Activated gamma-delta T cell treated with anti-CD3 and anti-CD28 coated beads, Interleukin-2, amount 50 U/mL, for 16 hours (primary cell): ENCODE data around the gene SLC2A6.

Source experiments
- DNase-seq: peaks from one replicate; pipeline ENCODE4 v3.0.0-alpha.2; 2020; ENCODE audit warnings: low read depth

Gene SLC2A6

DNA sequence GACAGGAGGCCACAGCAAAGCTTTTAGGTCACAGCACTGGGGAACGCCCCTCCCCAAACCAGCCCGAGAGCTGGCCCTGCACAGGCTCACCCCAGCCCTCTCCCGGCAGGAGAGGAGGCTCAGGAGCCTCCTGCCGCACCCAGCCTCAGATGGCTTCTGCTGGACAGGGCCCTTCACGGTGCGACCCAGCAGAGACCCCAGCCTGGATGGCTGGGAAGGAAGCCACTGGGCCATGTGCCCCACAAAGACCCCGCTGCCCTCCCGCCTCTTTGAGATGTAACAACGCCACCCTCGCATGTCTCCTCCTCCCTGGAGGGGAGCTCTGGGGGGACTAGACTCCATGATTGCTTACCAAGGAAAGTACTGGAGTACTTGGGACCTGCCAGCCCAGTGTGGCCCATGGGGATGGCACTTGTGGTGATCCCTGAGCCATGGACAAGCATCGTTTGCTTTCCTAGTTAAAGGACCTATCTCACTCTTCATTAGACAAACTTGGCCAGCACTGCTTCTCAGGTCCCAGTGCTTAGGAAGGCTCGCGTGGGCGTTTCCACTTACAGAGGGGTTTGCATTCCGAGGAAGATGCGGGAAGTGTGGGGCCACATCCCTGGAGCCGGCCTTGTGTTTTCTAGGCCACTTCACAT lies 36.8 kb upstream of the SLC2A6 start:
- DNase-seq = no peak

DNA sequence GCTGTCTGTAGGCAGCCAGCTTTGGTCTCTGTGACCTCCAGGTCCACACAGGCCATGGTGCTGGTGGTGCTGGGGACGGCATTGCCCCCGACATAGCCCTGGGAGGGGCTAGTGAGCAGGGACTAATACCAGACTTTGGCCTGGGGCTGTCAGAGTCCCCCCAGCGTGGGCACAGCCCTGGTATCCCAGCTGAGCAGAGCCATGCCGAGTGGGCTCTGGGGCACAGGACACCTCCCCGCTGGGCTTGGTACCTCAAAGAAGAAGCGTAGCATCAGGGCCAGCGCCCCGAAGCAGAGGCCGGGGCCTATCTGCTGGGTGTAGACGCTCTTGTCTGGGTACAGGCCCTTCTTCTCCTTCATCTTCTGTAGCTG lies 36.3 kb upstream of the SLC2A6 start:
- no peak for DNase-seq

DNA sequence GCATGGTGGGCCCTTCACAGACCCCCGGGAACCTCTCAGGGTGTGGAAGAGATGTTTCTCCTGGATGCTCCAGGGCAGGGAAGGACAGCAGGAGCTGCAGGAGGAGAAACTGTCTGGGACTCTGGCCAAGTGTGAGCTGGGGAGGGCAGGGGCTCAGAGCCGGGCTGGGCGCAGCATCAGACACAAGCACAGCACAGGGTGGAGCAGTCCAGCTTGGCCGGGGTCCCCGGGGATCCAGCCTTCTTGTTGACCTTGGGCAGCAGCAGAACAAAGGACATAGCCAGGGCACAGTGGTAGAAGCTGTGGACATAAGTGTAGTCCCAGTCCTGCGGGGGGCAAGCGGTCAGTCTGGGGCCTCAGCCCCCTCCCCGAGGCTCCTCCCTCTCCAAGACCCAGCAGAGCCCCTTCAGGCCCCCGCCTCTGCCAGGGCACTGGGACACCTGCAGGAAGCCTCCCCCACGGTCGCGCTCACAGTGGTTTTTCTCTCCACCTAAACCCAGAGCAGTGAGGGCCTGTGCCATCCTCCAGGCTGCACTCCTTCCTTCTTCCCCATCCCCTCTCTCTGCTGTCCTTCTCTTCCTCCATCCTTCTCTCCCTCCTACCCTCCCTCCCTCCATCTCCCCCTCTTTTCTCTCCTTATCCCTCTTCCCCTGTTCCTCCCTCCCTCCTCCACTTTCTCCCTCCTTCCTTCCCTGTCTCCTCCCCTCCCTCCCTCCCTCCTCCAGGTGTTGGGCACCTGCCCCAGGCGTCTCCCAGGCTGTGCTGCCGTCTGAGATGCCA lies 35.8 kb upstream of the SLC2A6 start:
- no peak for DNase-seq

DNA sequence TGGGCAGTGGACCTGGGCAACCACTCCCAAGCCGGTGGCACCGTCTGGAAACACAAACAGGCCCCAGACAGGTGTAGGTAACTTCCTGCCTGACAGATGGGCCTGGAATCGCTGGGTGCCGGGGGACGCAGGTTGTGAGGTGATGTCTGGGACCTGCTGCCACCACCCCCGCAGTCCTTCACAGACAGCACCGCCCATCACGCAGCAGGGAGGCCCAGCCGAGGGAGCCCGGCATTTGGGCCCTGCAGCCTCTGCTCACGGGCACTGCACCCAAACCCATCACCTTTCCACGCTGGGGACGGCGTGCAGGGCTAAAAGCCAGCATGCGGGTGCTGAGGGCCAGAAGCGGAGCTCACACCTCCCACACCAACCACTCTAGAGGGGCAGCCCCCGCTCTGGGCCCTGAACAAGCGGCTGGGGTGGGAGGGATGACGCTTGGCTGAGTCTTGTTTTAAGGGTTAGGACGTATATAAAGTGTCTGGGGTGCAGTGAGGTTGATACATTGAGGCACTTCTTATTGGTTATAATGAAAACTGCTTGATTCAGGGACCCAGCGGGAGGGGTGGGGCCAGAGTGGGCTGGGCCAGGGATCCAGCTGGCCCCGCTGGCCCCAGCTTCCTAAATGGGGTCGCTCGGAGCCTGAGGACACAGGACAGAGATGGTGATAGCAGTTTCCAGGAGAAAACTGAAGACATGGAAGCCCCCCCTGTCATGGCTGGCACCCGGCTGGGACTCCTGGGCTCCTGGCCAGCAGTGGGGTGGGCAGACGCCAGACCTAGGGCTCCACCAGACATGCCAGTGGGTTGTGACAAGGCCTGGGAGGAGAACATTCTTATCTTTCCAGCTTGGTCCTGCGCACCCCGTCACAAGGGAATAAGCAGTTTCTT lies 34.6 kb upstream of the SLC2A6 start:
- no peak for DNase-seq

DNA sequence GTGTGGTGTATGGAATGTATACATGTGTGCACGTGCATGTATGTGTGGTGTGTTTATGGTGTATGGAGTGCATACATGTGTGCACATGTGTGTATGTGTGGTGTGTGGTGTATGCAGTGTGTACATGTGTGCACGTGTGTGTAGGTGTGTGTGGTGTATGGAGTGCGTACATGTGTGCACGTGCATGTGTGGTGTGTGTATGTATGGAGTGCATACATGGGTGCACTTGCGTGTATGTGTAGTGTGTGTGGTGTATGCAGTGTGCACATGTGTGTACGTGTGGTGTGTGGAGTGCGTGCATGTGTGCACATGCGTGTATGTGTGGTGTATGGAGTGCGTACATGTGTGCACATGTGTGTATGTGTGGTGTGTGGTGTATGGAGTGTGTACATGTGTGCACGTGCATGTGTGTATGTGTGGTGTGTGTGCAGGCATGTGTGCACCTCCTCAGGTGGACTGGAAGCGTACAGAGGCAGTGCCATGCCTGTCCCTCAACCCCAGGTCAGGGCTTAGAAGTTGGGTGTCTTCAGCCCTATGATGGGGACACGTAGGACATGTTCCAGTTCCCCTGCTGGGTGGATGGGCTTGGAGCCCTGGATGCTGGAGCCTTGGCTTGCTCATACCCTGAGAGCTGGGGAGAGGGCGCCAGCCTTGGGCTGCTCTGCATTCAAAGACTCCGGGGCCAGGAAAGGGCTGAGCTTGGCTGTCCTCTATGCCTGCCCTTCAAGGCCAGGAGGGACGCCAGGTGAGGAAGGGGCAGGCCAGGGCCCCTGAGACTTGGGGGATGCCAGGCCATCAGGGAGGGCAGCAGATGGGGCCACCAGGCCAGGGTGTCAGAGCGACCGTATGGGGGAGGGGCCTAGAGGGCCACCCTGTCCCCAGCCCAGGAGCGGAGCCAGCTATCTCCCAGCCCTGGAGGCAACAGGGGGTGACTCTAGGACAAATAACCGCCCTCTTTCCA lies 33.6 kb upstream of the SLC2A6 start:
- no peak for DNase-seq

DNA sequence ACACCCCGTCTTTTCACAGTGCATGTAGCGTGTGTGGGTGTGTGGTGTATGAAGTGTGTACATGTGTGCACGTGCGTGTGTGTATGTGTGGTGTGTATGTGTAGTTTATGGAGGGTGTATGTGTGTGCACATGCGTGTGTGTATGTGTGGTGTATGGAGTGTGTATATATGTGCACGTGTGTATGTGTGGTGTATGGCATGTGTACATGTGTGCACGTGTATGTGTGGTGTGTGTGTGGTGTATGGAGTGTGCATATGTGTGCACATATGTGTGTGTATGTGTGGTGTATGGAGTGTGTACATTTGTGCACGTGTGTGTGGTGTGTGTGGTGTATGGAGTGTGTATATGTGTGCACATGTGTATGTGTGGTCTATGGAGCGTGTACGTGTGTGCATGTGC lies 32.7 kb upstream of the SLC2A6 start:
- DNase-seq = no peak

DNA sequence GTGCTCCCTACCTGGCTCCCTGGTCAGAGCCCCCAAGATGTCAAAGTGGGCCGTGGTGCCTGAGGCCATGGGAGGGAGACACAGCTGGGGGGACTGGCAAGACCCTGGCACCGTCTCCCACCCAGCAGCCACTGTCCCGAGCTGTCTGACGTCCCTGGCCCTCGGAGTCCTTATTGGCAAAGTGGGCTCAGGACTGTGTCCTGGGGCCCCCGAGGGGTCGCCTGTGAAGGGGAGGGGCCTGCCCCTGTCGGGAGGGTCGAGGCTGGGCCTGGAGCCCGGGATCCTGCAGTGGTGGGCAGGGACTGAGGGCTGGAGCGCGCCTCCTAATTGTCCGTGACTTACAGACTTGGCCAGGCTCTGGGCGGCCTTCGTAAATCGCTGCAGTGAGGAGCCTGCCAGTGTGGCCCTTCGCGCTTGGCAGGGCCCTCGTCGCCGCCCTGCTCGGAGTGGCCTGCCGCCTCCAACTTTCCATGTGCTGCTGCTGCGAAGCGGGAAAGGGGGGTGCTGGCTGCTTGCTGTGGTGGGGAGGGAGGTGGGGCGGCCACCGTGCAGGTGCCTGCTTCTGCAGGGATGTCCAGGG lies 32.1 kb upstream of the SLC2A6 start:
- no peak for DNase-seq

DNA sequence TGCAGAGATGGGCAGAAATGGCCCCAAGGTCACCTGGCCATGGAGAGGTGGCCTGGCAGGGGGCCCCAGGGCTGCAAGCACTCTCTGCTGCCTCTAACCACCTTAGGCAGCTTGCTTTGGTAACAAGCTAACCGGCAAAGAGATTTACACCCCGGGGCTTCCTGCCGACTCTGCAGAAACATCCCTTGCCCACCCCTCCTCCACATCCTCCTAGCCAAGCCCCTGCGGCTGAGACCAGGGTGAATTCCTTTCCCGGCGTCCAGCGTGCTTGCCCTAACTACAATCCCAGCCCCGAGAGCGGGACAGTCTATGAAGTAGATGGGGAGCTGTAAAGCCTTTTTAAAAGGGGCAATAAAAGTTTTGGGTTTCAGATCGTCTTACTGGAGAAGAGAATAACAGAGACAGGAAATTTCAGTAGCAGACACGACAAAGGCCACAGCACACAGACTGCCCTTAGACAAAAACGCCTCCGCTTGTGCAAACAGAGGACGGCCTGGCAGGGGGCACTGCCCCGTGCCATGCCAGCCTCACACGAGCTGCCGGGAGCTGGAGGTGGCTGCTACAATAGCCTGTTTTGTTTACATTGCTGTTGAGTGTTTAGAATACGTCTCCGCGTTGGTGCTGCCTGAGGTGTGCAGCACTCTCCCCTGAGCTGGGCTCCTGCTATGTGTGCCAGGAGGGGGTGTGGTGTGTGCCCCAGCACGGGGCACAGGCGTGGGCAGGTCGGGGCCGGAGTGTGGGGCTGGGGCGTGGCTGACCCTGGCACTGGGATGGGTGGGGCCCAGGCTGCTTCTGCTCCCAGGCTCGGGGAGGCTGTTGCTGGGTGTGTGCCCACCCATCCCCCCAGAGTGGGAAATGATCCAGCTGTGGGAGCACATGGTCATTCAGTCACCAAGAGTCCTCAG lies 30.5 kb upstream of the SLC2A6 start:
- no peak for DNase-seq

DNA sequence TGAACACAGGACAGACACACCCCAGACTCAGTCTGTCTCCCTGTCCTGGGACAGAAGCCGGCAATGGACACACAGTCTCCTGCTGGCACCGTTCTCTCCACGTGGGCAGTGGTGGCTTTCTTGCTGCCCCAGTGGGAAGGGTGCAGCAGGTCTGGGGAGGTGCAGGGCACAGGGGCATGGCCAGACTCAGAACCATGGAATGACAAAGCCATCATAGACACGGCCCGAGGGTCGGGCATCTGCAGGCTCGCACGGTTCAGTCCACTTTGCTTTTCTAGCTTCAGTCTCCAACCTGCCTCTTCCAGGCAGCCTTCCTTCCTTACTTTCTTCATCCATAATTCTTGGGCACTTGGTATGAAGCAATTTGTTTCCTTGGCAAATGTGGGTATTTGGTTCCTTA lies 29.1 kb upstream of the SLC2A6 start:
- no peak for DNase-seq

DNA sequence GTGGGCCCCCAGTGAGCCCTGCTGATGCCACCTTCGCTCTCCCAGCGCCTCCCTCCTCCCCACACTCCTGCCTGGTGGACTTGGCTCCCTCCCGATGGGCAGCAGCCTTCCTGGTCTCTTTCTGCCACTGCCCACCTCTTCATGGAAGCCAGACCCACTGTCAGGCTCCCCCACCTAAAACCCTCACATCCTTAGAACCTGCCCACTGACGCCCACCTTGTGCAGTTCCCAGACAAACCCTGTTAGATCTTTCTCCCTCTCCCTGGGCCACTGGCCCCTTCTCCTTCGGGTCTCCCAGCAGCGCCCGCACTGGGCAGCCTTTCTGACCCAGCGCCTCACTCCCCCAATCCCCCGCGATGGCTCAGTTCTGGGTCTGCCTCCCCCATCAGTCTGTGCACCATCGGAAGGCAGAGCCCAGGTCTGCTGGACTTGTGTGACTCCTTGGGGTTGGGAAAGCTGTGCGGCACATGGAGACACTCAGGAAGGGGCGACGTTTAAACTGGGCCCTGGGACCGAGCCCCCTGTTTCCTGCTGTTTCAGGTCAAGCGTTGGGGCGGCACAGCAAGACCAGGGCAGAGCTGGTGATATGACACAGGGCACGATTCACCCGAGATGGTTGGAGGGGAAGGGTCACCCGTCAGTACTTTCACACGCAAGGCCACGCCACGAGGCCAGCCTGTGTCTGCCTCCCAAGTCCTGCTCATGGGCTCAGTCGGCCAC lies 28.5 kb upstream of the SLC2A6 start:
- DNase-seq = no peak

DNA sequence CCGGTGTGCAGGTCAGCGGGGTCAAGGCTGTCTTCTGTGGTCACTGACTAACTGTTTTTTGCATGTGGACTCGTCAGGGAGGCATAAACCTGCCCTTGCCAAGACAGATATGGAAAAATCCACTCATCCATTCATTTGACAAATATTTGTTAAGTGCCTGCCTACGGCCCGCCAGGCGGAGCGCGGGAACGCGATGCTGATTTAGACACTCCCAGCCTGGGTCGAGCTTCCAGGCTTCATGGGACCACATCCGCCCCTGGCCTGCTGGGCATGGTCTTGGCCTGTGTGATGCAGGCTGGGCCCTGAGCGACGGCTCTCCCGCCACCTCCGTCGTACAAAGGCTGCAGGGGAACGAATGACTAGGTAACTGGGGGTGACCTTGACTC lies 27.7 kb upstream of the SLC2A6 start:
- DNase-seq = no peak

DNA sequence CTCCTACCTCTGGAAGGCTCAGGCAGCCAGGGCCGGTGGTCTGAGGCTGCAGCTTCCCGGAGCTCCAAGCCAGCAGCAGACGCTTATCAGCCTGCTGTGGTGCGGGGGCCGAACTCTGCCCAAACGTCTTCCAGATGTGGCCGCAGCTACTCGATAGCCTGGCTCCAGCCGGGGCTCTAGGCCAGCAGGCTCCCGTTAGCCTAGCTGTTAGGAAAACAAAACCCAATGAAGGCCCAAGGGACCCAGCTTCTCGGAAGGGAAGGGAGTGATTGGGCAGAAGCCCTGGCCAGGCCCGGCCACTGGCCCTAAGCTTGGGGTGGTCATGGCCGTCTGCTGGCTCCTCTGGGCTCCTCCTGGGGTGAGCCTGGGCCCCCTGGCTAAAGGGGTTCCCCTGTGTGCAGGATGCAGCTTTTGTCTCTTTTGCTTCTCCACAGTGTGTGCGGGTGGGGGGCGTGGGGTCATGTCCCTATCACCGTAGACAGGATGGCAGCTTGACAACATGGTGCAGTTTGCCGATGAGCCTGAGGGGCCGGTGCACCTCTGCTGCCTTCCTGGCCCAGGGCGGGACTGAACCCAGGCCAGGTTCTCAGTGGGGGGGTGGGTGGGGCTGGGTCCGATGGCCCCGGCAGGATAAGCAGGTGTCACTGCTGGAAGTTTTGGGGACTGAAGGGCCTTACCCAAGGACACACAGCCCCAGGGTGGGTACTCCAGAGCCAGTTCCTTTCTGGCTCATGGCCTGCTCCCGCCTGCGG lies 27.2 kb upstream of the SLC2A6 start:
- DNase-seq = no peak

DNA sequence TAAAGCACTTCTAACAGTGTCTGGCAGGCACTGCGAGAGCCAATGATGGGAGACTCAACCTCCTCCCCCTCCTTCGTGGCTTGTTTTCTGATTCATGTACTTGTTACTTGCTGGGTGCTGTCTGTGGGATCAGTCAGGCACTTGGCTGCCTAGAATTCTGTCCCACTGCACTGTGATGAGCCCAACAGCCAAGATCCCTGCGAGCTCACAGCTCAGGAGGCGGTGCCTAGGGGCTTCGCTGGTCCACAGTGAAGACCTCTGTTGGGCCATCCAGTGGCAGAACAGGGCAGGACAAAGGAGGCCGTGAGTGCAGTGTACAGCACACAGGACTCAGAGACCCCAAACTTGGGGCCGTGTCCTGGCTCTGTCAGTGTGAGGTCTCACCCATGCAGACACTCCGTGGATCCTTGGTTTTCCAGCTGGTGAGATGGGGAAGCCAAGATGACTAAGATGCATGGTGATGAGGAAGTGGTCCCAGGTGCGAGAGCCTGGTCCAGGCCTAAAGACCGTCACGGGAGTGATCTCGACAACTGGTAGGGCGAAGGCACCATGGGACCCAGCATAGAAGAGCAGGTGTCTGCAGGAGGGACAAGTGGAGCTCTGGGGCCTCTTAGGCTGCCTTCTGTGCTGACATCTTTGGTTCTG lies 26.4 kb upstream of the SLC2A6 start:
- no peak for DNase-seq

DNA sequence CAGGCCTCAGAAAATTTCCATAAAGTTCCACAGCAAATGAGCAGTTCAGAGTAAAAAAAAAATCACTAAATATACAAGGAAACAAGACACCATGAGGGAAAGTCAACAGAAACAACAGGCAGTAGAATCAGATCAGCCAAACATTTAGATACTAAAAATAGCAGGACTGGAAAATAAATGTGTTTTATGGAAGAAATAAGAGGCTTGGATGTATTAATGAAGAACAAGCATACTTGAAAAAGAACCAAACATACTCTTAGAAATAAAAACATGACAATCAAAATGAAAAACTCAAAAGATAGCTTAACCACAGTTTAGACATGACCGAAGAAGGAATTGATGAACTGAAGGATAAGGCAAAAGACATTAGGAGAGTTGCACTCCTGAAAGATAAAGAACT lies 23.2 kb upstream of the SLC2A6 start:
- no peak for DNase-seq

DNA sequence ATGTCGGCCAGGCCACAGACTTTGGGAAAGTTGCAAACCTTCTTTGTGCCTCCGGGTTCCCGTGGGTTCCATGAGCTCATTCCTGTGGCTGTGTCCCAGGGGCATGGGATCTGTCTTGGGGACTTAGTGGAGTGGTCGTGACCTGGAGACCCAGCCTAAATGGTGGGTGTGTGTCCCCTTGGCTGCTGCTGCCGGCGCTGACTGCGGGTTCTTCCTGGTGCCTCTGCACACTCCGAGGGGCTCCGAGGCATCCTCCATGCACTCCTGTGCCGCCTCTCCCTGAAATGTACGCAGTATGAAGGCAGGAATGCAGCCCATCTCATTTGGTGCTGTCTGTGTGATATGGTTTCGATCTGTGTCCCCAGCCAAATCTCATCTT lies 21.0 kb upstream of the SLC2A6 start:
- no peak for DNase-seq

DNA sequence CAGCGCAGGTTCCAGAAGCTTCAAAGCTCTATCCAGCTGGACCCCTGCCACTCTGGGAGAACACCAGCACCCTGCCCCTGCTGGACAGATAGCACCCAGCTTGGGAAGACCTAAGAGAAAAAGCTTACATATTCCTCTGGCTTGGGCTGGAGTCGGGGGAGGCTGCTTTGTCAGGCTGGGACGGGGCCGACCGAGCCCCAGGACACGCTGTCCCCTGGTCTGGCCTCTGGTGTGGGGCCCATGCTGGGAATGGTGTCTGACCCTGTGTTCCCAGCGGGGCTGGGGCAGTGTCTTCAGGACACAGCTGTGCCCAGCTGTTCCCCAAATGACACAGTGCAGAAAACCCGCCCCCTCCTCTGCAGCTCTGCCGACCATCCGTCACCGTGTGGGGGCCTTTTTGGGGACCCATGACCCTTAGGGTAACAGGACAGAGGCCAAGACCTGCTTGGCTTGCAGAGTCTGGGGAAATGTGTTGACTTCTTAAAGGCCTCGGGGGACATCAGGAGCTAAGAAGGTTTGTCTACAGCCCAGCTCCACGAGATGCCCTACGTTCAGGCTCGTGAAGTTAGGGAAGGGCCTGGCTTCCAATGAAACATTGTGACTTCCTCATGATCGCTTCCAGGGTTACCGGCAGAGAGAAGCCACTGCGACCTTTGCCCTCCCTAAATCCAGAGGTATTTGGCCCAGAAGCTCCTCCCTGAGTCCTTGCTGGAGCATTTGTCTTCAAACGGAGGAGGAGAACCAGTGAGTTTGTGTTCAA lies 20.4 kb upstream of the SLC2A6 start:
- no peak for DNase-seq
